Mucosa of descending colon (tissue), 3 donors: ENCODE data around the gene MOB3A. TPM values are rescaled to one million over a fixed set of nuclear protein-coding genes. Genes with fewer than 3 reads are reported as not detected.

Experiments
- ATAC-seq: fragments of 200-7000 bp; cut with Tn5 transposase; one replicate; pipeline ENCODE4 v1.9.1; 2020; ENCODE audit warnings: mild to moderate bottlenecking, moderate library complexity
- DNase-seq, 3 donors: peaks; one replicate each; pipeline ENCODE4 v3.0.0-alpha.2; 2020
- H3K36me3 ChIP-seq: fragments of 200-600 bp; one replicate; pipeline ENCODE4 v1.8.0; 2021; ENCODE audit warnings: low read depth, mild to moderate bottlenecking
- H3K4me1 ChIP-seq: fragments of 200-600 bp; one replicate; pipeline ENCODE4 v1.8.0; 2021; ENCODE audit warnings: low read depth, mild to moderate bottlenecking
- H3K4me3 ChIP-seq: fragments of 200-600 bp; one replicate; pipeline ENCODE4 v1.8.0; 2021; ENCODE audit warnings: mild to moderate bottlenecking
- H3K9me3 ChIP-seq: fragments of 200-600 bp; one replicate; pipeline ENCODE4 v1.8.0; 2021; ENCODE audit warnings: mild to moderate bottlenecking
- CTCF ChIP-seq: fragments of 200-600 bp; IDR thresholded peaks from one replicate; pipeline ENCODE4 v1.8.0; 2022; ENCODE audit warnings: antibody characterized with exemption, mild to moderate bottlenecking
- intact Hi-C, 2 donors: fragments of 100-400 bp; cut with DNase I in 1 of 2; cut with micrococcal nuclease in 1 of 2; formaldehyde crosslinking; loops; one replicate each; pipeline versions ENCODE4 v1.11.0 to v1.11.1; 2022; cut with DNase I, micrococcal nuclease
- total RNA-seq, 3 donors: library from RNA; stranded (reverse); fragmentation: NEBNext Ultra II Directional in 2 of 3; extraction: Animal tissue kit (Norgen Biotek cat#: 25700) in 2 of 3; gene quantifications; one replicate each; pipeline versions ENCODE4 v1.2.1 to v1.2.4, GENCODE V29; 2021 to 2023
- donor health status: DM: no; HTN: no; CAD: no; lungs with moderate emphysema.
- donor health status: DM: no; HTN: no; CAD: no.
- donor health status: DM: no; HTN: yes; CAD: no.

The MOB3A gene
- total RNA-seq, 3 donors from 2014 or later = 39.8 to 76.8 (median 43.7) TPM

GRCh38 chr19:2113439-2114211 lies 17.5 kb upstream of the MOB3A start:
- no peaks in the 10 kb centered on the region for H3K9me3 ChIP-seq
- TF ChIP-seq CTCF = no peak
- intact Hi-C loops = no loop called here
- no peaks in the 10 kb centered on the region for H3K4me1 ChIP-seq
- peaks cover 73% of the 10 kb centered on the region for H3K36me3 ChIP-seq
- ATAC-seq (no peak), DNase-seq (no peak)
- H3K4me3 ChIP-seq = no peak overlapping the region

DNA sequence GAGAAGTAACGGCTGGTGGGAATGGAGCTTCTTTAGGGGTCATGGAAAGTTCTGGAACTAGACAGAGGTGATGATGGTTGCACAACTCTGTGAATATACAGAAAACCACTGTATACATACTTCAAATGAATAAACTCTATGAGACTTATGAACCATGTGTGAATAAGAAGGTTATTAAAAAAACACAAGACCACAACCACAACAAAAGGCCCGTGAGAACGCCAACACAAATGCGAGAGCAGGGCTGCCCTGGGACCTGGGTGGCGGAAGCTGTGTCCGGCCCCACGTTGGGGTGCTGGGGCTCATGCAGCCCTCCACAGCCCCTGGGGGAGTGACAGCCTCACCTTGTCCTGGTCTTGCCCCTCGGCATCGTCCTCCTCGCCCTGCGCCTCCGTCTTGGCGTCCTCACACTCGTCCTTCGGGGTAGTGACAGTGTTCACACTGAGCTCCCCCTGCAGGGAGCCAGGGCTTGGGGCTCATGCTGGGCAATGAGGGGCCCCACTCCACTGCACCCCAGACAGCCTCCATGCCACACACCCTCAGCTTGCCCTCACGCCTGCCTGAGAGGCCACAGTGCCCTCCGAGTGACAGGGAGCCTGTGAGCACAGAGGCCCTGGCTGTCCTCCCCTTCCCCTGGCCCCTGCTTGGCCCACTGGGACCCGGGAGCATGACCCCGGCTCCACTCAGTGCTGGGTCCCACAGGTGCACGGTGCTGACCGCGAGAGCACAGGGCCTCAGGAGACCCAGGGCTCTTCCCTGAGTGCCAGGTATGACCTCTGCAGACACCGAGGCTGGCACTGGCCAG lies 16.6 kb upstream of the MOB3A start:
- H3K4me1 ChIP-seq = no peaks in the 10 kb centered on the region
- no peak overlapping the region for H3K4me3 ChIP-seq
- intact Hi-C loops = no loop called here
- no peaks in the 10 kb centered on the region for H3K9me3 ChIP-seq
- H3K36me3 ChIP-seq = peaks cover 73% of the 10 kb centered on the region
- no peak for TF ChIP-seq CTCF
- no peak for DNase-seq
- ATAC-seq = no peak

GRCh38 chr19:2111886-2112285 lies 15.8 kb upstream of the MOB3A start:
- Histone ChIP-seq H3K9me3 (no peaks in the 10 kb centered on the region), H3K36me3 (peaks cover 69% of the 10 kb centered on the region), H3K4me3 (no peak overlapping the region), H3K4me1 (no peaks in the 10 kb centered on the region)
- no peak for TF ChIP-seq CTCF
- no peak for DNase-seq
- intact Hi-C loops = no loop called here
- ATAC-seq = no peak

DNA sequence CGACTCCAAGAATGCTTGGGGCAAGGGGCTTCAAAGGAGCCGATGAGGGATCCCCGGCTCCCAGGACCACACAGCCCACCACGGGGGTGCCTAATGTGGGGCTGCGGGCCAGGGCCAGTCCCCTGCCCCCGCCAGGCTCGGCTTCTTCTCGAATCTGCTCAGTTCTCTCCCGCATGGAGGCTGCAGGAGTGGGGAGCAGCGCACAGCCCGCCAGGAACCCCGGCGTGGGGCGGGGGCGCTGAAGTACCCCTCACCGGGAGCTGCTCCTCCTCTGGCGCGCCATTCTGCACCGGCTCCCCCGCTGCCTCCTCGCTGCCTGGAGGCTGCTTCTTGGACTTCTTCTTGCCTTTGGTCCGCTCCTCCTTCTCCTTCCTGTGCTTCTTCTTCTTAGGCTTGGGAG lies 15.3 kb upstream of the MOB3A start:
- no peak for TF ChIP-seq CTCF
- ATAC-seq (no peak), DNase-seq (no peak)
- Histone ChIP-seq H3K4me3 (no peak overlapping the region), H3K4me1 (no peaks in the 10 kb centered on the region), H3K36me3 (peaks cover 64% of the 10 kb centered on the region), H3K9me3 (no peaks in the 10 kb centered on the region)
- intact Hi-C loops = no loop called here

GRCh38 chr19:2110822-2111221 lies 14.7 kb upstream of the MOB3A start:
- intact Hi-C loops = no loop called here
- DNase-seq (no peak), ATAC-seq (no peak)
- H3K9me3 ChIP-seq = no peaks in the 10 kb centered on the region
- H3K4me3 ChIP-seq = no peak overlapping the region
- H3K4me1 ChIP-seq = no peaks in the 10 kb centered on the region
- H3K36me3 ChIP-seq = peaks cover 58% of the 10 kb centered on the region
- TF ChIP-seq CTCF = no peak
